HEK293 (cell line): ENCODE data around the gene VASN.

Source experiments
- CTCF ChIA-PET: fragments of 350-600 bp; formaldehyde crosslinking; extraction: SDS; loops from one replicate; lab custom pipeline; 2021; ENCODE audit warnings: antibody characterized with exemption; lab: Yijun Ruan, JAX
- POLR2A ChIA-PET: fragments of 300-600 bp; formaldehyde crosslinking; extraction: SDS; loops from one replicate; lab custom pipeline; 2020; ENCODE audit warnings: antibody characterized with exemption, inconsistent platforms; lab: Yijun Ruan, JAX
- H3K27ac ChIP-seq: fragments of 200-500 bp; sonication (Bioruptor generic); 2 replicates; pipeline ENCODE4 v1.5.1; 2014; ENCODE audit warnings: low read depth, low read length, control low read depth, inconsistent platforms; ENCODE audit errors: extremely low read depth
- H3K36me3 ChIP-seq, 2 experiments: fragments of 200-500 bp in 1 of 2; sonication (Bioruptor generic) in 1 of 2; 1 replicate in 1 of 2; 2 replicates in 1 of 2; pipeline ENCODE4 v1.5.1; 2014 to 2017; ENCODE audit warnings: inconsistent platforms in 2 of 2, low read length in 2 of 2; ENCODE audit not compliant: control insufficient read depth in 2 of 2, insufficient read depth in 1 of 2
- H3K4me1 ChIP-seq: fragments of 200-500 bp; sonication (Bioruptor generic); 2 replicates; pipeline ENCODE4 v1.5.1; 2014; ENCODE audit warnings: mild to moderate bottlenecking, low read length, inconsistent platforms; ENCODE audit not compliant: control insufficient read depth, insufficient read depth
- H3K4me3 ChIP-seq: 2 replicates; pipeline ENCODE4 v1.5.1; 2011; ENCODE audit warnings: low read depth, mild to moderate bottlenecking, control low read depth, low read length, moderate library complexity
- H3K9me3 ChIP-seq: fragments of 200-500 bp; sonication (Bioruptor generic); 2 replicates; pipeline ENCODE4 v1.5.1; 2014; ENCODE audit warnings: low read depth, low read length, inconsistent platforms; ENCODE audit not compliant: control insufficient read depth, insufficient read depth
- BCL11B ChIP-seq: fragments of 450-650 bp; formaldehyde crosslinking; IDR thresholded peaks from 2 replicates; pipeline ENCODE4 v1.5.1; 2016; ENCODE audit warnings: low read depth, missing biosample characterization, missing genetic modification characterization
- GLIS2 ChIP-seq: fragments of 450-650 bp; formaldehyde crosslinking; IDR thresholded peaks from 2 replicates; pipeline ENCODE4 v1.5.1; 2016; ENCODE audit warnings: missing biosample characterization, missing genetic modification characterization
- KLF1 ChIP-seq: fragments of 450-650 bp; formaldehyde crosslinking; IDR thresholded peaks from 2 replicates; pipeline ENCODE4 v1.5.1; 2016; ENCODE audit warnings: missing biosample characterization, missing genetic modification characterization
- KLF8 ChIP-seq: fragments of 450-650 bp; formaldehyde crosslinking; IDR thresholded peaks from 2 replicates; pipeline ENCODE4 v1.5.1; 2016; ENCODE audit warnings: missing biosample characterization, missing genetic modification characterization
- RBAK ChIP-seq: fragments of 450-650 bp; formaldehyde crosslinking; IDR thresholded peaks from 2 replicates; pipeline ENCODE4 v1.5.1; 2016; ENCODE audit warnings: missing biosample characterization, missing genetic modification characterization
- REPIN1 ChIP-seq: fragments of 450-650 bp; formaldehyde crosslinking; IDR thresholded peaks from 2 replicates; pipeline ENCODE4 v1.5.1; 2017; ENCODE audit warnings: missing biosample characterization, missing genetic modification characterization, low read depth
- ZBTB8A ChIP-seq: fragments of 450-650 bp; formaldehyde crosslinking; IDR thresholded peaks from 2 replicates; pipeline ENCODE4 v1.5.1; 2016; ENCODE audit warnings: missing biosample characterization, missing genetic modification characterization
- ZNF10 ChIP-seq: fragments of 450-650 bp; formaldehyde crosslinking; IDR thresholded peaks from 2 replicates; pipeline ENCODE4 v1.5.1; 2017; ENCODE audit warnings: missing biosample characterization, missing genetic modification characterization
- ZNF133 ChIP-seq: fragments of 450-650 bp; formaldehyde crosslinking; IDR thresholded peaks from 2 replicates; pipeline ENCODE4 v1.5.1; 2016; ENCODE audit warnings: missing biosample characterization, missing genetic modification characterization
- ZNF140 ChIP-seq: fragments of 450-650 bp; formaldehyde crosslinking; IDR thresholded peaks from 2 replicates; pipeline ENCODE4 v1.5.1; 2016; ENCODE audit warnings: missing biosample characterization, missing genetic modification characterization
- ZNF223 ChIP-seq: fragments of 450-650 bp; formaldehyde crosslinking; IDR thresholded peaks from 2 replicates; pipeline ENCODE4 v1.5.1; 2016; ENCODE audit warnings: missing biosample characterization, missing genetic modification characterization
- ZNF23 ChIP-seq: fragments of 450-650 bp; formaldehyde crosslinking; IDR thresholded peaks from 2 replicates; pipeline ENCODE4 v1.5.1; 2016; ENCODE audit warnings: missing biosample characterization, missing genetic modification characterization, borderline replicate concordance
- ZNF391 ChIP-seq: fragments of 450-650 bp; formaldehyde crosslinking; IDR thresholded peaks from 2 replicates; pipeline ENCODE4 v1.5.1; 2016; ENCODE audit warnings: low read depth, missing biosample characterization, missing genetic modification characterization, borderline replicate concordance
- ZNF585B ChIP-seq: fragments of 450-650 bp; formaldehyde crosslinking; IDR thresholded peaks from 2 replicates; pipeline ENCODE4 v1.5.1; 2016; ENCODE audit warnings: missing biosample characterization, missing genetic modification characterization
- ZNF623 ChIP-seq: fragments of 450-650 bp; formaldehyde crosslinking; IDR thresholded peaks from 2 replicates; pipeline ENCODE4 v1.5.1; 2016; ENCODE audit warnings: missing biosample characterization, missing genetic modification characterization
- ZNF776 ChIP-seq: fragments of 450-650 bp; formaldehyde crosslinking; IDR thresholded peaks from 2 replicates; pipeline ENCODE4 v1.5.0; 2017; ENCODE audit warnings: missing biosample characterization, missing genetic modification characterization, borderline replicate concordance
- ZNF785 ChIP-seq: fragments of 450-650 bp; formaldehyde crosslinking; IDR thresholded peaks from 2 replicates; pipeline ENCODE4 v1.5.1; 2016; ENCODE audit warnings: missing biosample characterization, missing genetic modification characterization
- TF ChIP-seq, protein P1 (sequence below): IDR thresholded peaks from 2 replicates; pipeline ENCODE4 v1.6.1; 2011; ENCODE audit warnings: mild to moderate bottlenecking, low read depth, low read length, borderline replicate concordance
- TF ChIP-seq, protein P2 (sequence below): fragments of 450-650 bp; formaldehyde crosslinking; IDR thresholded peaks from 2 replicates; pipeline ENCODE4 v1.5.1; 2016; ENCODE audit warnings: missing biosample characterization, missing genetic modification characterization

Gene VASN

DNA sequence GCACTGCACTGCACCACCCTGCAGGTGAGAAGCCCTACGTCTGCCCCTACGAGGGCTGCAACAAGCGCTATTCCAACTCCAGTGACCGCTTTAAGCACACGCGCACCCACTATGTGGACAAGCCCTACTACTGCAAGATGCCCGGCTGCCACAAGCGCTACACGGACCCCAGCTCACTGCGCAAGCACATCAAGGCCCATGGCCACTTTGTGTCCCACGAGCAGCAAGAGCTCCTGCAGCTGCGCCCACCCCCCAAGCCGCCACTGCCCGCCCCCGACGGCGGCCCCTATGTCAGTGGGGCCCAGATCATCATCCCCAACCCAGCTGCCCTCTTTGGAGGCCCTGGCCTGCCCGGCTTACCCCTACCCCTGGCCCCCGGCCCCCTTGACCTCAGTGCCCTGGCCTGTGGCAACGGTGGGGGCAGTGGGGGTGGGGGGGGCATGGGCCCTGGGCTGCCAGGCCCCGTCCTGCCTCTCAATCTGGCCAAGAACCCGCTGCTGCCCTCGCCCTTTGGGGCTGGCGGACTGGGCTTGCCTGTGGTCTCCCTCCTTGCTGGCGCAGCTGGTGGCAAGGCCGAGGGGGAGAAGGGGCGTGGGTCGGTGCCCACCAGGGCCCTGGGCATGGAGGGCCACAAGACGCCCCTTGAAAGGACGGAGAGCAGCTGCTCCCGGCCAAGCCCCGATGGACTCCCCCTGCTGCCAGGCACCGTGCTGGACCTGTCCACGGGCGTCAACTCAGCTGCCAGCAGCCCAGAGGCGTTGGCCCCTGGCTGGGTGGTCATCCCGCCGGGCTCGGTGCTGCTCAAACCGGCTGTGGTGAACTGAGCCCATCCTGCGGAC, 34.7 kb upstream of the VASN start:
- Histone ChIP-seq H3K36me3 (peaks cover 0 to 49% of the 10 kb centered on the region in 2 experiments; a peak in 1 of 3 replicates), H3K27ac (no peak overlapping the region), H3K4me3 (no peak overlapping the region), H3K9me3 (no peaks in the 10 kb centered on the region), H3K4me1 (peaks cover 2% of the 10 kb centered on the region; the same call in 1 of the 2 replicates)
- ChIA-PET CTCF (interaction anchor here (0.6 to 2.6 kb wide), 2 partner anchors 26 to 48 kb away, joined by 4 to 8 read pairs; no protein-coding TSS in a partner anchor), POLR2A (no interaction called here)
- TF ChIP-seq GLIS2, result peak; percentile 96
- TF ChIP-seq ZNF391 (tag by site-specific recombination), result no peak
- TF ChIP-seq BCL11B, result no peak
- TF ChIP-seq ZNF785 (tag by site-specific recombination), result no peak
- TF ChIP-seq KLF8 (tag by site-specific recombination), result no peak
- no peak for TF ChIP-seq RBAK (tag by site-specific recombination)
- TF ChIP-seq, protein P1, sequence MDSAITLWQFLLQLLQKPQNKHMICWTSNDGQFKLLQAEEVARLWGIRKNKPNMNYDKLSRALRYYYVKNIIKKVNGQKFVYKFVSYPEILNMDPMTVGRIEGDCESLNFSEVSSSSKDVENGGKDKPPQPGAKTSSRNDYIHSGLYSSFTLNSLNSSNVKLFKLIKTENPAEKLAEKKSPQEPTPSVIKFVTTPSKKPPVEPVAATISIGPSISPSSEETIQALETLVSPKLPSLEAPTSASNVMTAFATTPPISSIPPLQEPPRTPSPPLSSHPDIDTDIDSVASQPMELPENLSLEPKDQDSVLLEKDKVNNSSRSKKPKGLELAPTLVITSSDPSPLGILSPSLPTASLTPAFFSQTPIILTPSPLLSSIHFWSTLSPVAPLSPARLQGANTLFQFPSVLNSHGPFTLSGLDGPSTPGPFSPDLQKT, result no peak
- no peak for TF ChIP-seq ZNF585B (tag by site-specific recombination)
- no peak for TF ChIP-seq ZNF23 (tag by site-specific recombination)
- TF ChIP-seq ZNF133 (tag by site-specific recombination), result no peak
- TF ChIP-seq ZNF623 (tag by site-specific recombination), result no peak
- no peak for TF ChIP-seq ZNF776 (tag by site-specific recombination)
- TF ChIP-seq, protein P2, sequence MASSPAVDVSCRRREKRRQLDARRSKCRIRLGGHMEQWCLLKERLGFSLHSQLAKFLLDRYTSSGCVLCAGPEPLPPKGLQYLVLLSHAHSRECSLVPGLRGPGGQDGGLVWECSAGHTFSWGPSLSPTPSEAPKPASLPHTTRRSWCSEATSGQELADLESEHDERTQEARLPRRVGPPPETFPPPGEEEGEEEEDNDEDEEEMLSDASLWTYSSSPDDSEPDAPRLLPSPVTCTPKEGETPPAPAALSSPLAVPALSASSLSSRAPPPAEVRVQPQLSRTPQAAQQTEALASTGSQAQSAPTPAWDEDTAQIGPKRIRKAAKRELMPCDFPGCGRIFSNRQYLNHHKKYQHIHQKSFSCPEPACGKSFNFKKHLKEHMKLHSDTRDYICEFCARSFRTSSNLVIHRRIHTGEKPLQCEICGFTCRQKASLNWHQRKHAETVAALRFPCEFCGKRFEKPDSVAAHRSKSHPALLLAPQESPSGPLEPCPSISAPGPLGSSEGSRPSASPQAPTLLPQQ, result no peak
- TF ChIP-seq ZNF223 (tag by site-specific recombination), result no peak
- 0 out of 2 replicates have a peak, but pooled peaks have one; percentile 9 for TF ChIP-seq ZBTB8A (tag by site-specific recombination)

GRCh38 chr16:4337540-4338088, 34.0 kb upstream of the VASN start:
- Histone ChIP-seq H3K4me3 (no peak overlapping the region), H3K27ac (no peak overlapping the region)
- CTCF ChIA-PET, result interaction anchor here (2.2 to 2.6 kb wide), 2 partner anchors 49 to 65 kb away, joined by 8 to 18 read pairs; no protein-coding TSS in a partner anchor
- POLR2A ChIA-PET, result no interaction called here
- TF ChIP-seq REPIN1 (tag by site-specific recombination), result no peak
- TF ChIP-seq ZNF10 (tag by site-specific recombination), result peak; percentile 57; the same call in 1 of the 2 replicates
- TF ChIP-seq KLF1 (tag by site-specific recombination), result peak; percentile 41; the same call in 1 of the 2 replicates
- no peak for TF ChIP-seq ZNF140 (tag by site-specific recombination)
- TF ChIP-seq, all 188 proteins: peak for 2
- Histone ChIP-seq H3K9me3 (no peaks in the 10 kb centered on the region), H3K36me3 (peaks cover 0 to 44% of the 10 kb centered on the region in 2 experiments; a peak in 2 of 3 replicates), H3K4me1 (peaks cover 2% of the 10 kb centered on the region; the same call in 1 of the 2 replicates)
